BE2C (cell line): ENCODE data around the gene FBXL13.
A peak's percentile ranks its signal among the peaks of the same experiment; 100 is the strongest.

Experiments used
- DNase-seq: peaks from one replicate; pipeline ENCODE4 v3.0.0-alpha.2; 2020
- H3K27me3 ChIP-seq: fragments of 250-450 bp; sonication (Bioruptor Pico); 2 replicates; pipeline ENCODE4 v1.5.1; 2020; ENCODE audit warnings: mild to moderate bottlenecking
- H3K36me3 ChIP-seq: fragments of 250-450 bp; sonication (Bioruptor Pico); 2 replicates; pipeline ENCODE4 v1.5.1; 2020; ENCODE audit warnings: mild to moderate bottlenecking
- H3K4me1 ChIP-seq: fragments of 250-450 bp; sonication (Bioruptor Pico); 2 replicates; pipeline ENCODE4 v1.5.1; 2020
- H3K4me3 ChIP-seq: 2 replicates; pipeline ENCODE4 v1.5.1; 2011; ENCODE audit warnings: low read depth, low read length
- H3K9me3 ChIP-seq: fragments of 250-450 bp; sonication (Bioruptor Pico); 2 replicates; pipeline ENCODE4 v1.5.1; 2020
- TF ChIP-seq, protein P1 (sequence below): IDR thresholded peaks from 2 replicates; pipeline ENCODE4 v1.5.1; 2012; ENCODE audit warnings: mild to moderate bottlenecking, low read depth, low read length

FBXL13 gene

DNA sequence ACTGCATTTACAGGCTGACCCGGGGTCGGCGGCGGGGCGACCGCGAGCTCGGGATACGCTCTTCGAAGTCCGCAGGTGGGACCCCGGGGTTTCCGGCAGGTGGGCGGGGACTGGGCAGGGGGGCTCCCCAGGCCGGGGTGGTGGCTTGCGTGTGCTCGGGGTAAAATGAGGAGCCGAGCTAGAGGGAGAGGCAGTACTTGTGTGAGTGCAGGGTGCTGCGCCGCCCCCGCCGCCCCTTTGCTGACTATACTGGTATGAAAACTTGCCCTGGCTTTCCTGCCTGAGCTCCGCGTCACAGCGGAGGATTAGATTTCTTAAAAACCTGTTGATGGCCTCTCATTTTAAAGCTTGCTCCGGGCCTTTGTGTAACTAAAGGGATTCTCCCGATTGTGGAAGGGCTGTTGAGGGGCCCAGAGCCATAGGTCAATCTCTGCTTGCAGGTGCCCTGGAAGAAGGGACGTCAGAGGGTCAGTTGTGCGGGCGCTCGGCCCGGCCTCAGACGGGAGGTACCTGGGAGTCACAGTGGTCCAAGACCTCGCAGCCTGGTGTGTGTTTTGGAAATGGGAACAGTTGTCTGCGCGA is 832 bp upstream of the FBXL13 start:
- H3K9me3 ChIP-seq: no peaks in the 10 kb centered on the region
- H3K27me3 ChIP-seq: no peaks in the 10 kb centered on the region
- TF ChIP-seq, protein P1, sequence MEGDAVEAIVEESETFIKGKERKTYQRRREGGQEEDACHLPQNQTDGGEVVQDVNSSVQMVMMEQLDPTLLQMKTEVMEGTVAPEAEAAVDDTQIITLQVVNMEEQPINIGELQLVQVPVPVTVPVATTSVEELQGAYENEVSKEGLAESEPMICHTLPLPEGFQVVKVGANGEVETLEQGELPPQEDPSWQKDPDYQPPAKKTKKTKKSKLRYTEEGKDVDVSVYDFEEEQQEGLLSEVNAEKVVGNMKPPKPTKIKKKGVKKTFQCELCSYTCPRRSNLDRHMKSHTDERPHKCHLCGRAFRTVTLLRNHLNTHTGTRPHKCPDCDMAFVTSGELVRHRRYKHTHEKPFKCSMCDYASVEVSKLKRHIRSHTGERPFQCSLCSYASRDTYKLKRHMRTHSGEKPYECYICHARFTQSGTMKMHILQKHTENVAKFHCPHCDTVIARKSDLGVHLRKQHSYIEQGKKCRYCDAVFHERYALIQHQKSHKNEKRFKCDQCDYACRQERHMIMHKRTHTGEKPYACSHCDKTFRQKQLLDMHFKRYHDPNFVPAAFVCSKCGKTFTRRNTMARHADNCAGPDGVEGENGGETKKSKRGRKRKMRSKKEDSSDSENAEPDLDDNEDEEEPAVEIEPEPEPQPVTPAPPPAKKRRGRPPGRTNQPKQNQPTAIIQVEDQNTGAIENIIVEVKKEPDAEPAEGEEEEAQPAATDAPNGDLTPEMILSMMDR: no peak
- peak overlapping the region; percentile 91 for H3K4me3 ChIP-seq
- no peaks in the 10 kb centered on the region for H3K36me3 ChIP-seq
- DNase-seq: peak; percentile 49
- no peaks in the 10 kb centered on the region for H3K4me1 ChIP-seq

DNA sequence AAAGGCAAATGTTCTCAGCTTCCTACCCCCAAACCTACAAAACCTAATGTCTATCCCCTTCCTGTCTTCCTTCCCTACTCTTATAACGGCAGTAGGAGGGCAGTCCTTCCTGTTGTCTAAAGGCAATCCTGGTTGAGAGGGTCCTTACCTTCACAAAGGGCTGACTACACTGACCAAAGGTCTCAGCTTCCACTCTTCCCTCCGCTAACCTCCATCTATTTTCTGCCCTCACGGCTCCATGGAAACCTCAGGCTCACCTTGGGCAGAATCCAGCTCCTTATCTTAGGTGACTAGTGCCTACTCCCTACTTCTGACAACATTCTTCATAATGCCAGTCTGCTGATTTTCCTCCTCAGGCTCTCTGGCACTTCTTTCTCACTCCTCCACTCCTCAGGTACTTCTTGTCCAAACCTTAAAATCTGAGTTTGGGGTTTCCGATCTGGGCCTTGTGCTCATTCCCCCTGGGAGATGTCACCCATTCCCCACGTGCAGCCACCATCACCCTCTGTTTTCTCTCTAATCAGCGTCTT is 542 bp downstream of the FBXL13 start:
- TF ChIP-seq, protein P1: no peak
- Histone ChIP-seq H3K27me3 (no peaks in the 10 kb centered on the region), H3K36me3 (no peaks in the 10 kb centered on the region), H3K9me3 (no peaks in the 10 kb centered on the region), H3K4me1 (no peaks in the 10 kb centered on the region), H3K4me3 (peak overlapping the region; percentile 91)
- DNase-seq: no peak

DNA sequence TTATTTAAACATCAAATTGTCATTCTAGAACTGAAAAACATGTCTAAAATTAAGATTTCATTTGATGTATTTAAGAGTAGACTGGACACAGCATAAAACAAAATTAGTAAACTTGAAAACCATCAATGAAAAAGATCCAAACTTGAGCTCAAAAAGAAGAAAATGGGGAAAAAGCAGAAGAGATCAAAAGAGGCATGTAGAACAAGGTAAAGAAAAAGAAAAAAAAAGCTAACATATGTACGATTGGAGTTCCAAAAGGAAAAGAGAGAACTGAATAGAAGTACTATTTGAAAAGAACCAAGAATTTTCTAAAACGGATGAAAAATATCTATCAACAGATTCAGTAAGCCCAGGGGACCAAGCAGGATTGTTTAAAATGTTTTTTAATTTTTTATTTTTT is 3.6 kb downstream of the FBXL13 start:
- Histone ChIP-seq H3K4me3 (no peak overlapping the region), H3K9me3 (no peaks in the 10 kb centered on the region), H3K4me1 (no peaks in the 10 kb centered on the region), H3K27me3 (no peaks in the 10 kb centered on the region), H3K36me3 (no peaks in the 10 kb centered on the region)
- TF ChIP-seq, protein P1: no peak
- no peak for DNase-seq

DNA sequence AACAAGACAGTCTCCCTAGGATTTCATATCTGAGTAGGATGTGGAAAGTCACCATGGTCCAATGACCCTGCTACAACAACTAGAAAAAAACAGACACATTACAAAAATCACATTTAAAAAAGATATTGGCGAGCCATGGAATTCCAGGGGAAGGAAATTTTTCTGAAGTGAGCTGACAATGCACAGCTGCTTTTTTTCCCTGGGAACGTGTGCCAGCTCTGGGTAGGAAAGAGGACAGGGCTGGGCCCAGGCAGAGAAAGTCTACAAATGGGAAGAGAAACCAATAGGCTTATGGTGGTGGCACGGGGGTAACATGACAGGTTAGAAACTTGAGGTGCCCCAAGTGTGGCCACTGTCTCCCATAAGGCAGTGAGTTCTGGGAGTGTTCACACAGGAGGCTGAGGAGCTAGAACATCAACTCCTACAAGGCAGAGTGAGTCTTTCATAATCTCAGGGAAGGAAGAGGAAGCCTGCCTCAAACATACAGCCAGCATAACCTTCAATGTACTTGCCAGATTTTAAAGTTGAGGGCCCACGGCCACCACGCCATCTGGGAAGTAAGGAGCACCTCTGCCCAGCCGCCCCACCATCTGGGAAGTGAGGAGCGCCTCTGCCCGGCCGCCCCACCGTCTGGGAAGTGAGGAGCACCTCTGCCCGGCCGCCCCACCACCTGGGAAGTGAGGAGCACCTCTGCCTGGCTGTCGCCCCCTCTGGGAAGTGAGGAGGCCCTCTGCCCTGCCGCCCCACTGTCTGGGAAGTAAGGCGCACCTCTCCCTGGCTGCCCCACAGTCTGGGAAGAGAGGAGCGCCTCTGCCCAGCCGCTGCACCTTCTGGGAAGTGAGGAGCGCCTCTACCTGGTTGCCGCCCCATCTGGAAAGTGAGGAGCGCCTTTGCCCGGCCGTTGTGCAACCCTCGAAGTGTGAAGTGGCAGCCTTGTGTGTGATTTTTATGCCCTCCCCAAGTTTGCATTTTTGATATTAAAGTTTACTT is 5.9 kb downstream of the FBXL13 start:
- no peaks in the 10 kb centered on the region for H3K9me3 ChIP-seq
- H3K27me3 ChIP-seq: no peaks in the 10 kb centered on the region
- DNase-seq: no peak

DNA sequence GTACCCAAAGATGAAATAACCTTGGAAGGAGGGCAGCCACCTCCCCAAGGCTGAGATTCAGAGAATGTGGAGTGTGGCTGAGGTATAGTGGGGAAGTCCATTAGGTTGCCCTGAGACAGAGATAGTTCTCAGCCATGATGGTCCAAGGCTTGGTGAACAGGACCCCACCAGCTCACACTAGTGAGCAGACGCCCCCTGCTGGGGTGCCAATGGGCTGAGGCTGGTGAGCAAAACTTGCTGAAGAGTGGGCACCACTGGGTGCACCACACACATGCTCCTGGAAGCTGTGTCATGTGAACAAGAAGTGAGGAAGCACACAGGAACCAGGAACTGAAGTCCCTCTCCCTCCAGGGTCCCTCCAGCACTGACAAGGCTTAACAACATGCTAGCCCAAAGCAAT is 8.9 kb downstream of the FBXL13 start:
- peak; percentile 86 for DNase-seq
- H3K4me3 ChIP-seq: no peak overlapping the region
- TF ChIP-seq, protein P1: peak; percentile 87

More for the DNA sequence above, 5.9 kb downstream of the FBXL13 start:
- TF ChIP-seq, protein P1: no peak
- Histone ChIP-seq H3K36me3 (no peaks in the 10 kb centered on the region), H3K4me3 (no peak overlapping the region), H3K4me1 (no peaks in the 10 kb centered on the region)

More for the DNA sequence above, 8.9 kb downstream of the FBXL13 start:
- no peaks in the 10 kb centered on the region for H3K9me3 ChIP-seq
- no peaks in the 10 kb centered on the region for H3K27me3 ChIP-seq
- no peaks in the 10 kb centered on the region for H3K36me3 ChIP-seq
- no peaks in the 10 kb centered on the region for H3K4me1 ChIP-seq
